Stomach (tissue), 9 donors: ENCODE data around the gene CYP21A2. TPM values are rescaled to one million over a fixed set of nuclear protein-coding genes. Genes with fewer than 3 reads are reported as not detected.
"Not testable (repeated sequence)": the region's sequence is repeated elsewhere in the genome, so short reads cannot be mapped to it uniquely, and the experiment has no call there.

ENCODE experiments used
- DNase-seq, 2 donors: peaks; one replicate each; pipeline versions ENCODE4 v3.0.0 to v3.0.0-alpha.2; 2013 to 2019
- H3K27ac ChIP-seq, 5 donors: fragments of 200-600 bp in 4 of 5; sonication (generic) in 4 of 5; one replicate each; pipeline ENCODE4 v1.5.1; 2013 to 2019; ENCODE audit warnings: mild to moderate bottlenecking in 1 of 5, moderate library complexity in 1 of 5
- H3K27me3 ChIP-seq, 3 donors: fragments of 200-600 bp; sonication (generic); one replicate each; pipeline ENCODE4 v1.5.1; 2017 to 2019; ENCODE audit warnings: mixed run types in 1 of 3
- H3K36me3 ChIP-seq, 4 donors: fragments of 200-600 bp; sonication (generic); 1 replicate in 3 of 4; 2 replicates in 1 of 4; pipeline ENCODE4 v1.5.1; 2016 to 2019
- H3K4me1 ChIP-seq, 4 donors: fragments of 200-600 bp; sonication (generic); one replicate each; pipeline ENCODE4 v1.5.1; 2016 to 2019
- H3K4me3 ChIP-seq, 4 donors: fragments of 200-600 bp; sonication (generic) in 3 of 4; one replicate each; pipeline ENCODE4 v1.5.1; 2016 to 2019; ENCODE audit warnings: mild to moderate bottlenecking in 1 of 4
- H3K9me3 ChIP-seq, 4 donors: fragments of 200-600 bp; sonication (generic); one replicate each; pipeline ENCODE4 v1.5.1; 2016 to 2019
- CTCF ChIP-seq, 7 experiments: fragments of 450-650 bp in 4 of 7; fragments of 200-600 bp in 3 of 7; sonication (generic) in 3 of 7; IDR thresholded peaks; one replicate each; pipeline ENCODE4 v1.5.1; 2016 to 2019; ENCODE audit warnings: antibody characterized with exemption in 7 of 7, control low read depth in 2 of 7, mild to moderate bottlenecking in 1 of 7
- EP300 ChIP-seq: sonication (generic); formaldehyde crosslinking; IDR thresholded peaks from one replicate; pipeline ENCODE4 v1.6.1; 2017; ENCODE audit warnings: antibody characterized with exemption
- POLR2A ChIP-seq, 4 donors: fragments of 450-650 bp; IDR thresholded peaks; one replicate each; pipeline ENCODE4 v1.6.1; 2016; ENCODE audit warnings: antibody characterized with exemption in 4 of 4, control low read depth in 2 of 4, mild to moderate bottlenecking in 1 of 4, moderate library complexity in 1 of 4
- POLR2AphosphoS5 ChIP-seq, 3 donors: sonication (generic); formaldehyde crosslinking; IDR thresholded peaks; one replicate each; pipeline ENCODE4 v1.6.1; 2016; ENCODE audit warnings: antibody characterized with exemption in 3 of 3
- WGBS, 5 donors: extraction: QIAGEN DNeasy Blood & Tissue Kit in 3 of 5; methylation state at CpG; one replicate each; pipeline versions ENCODE4 v1.1.5 to v1.1.7; 2013 to 2018; 5-methylcytosine and 5-hydroxymethylcytosine counted together
- intact Hi-C: fragments of 100-400 bp; cut with DNase I; formaldehyde crosslinking; loops from one replicate; pipeline ENCODE4 v1.15.1; 2023; ENCODE audit warnings: low total_unique reads
- polyA plus RNA-seq, 3 donors: library from polyadenylated mRNA; stranded (reverse); fragments of 200-250 nt; gene quantifications; one replicate each; pipeline ENCODE4 v1.2.3, GENCODE V29; 2013
- total RNA-seq, 5 donors: library from RNA; depleted of rRNA; stranded (reverse); fragments of >200 nt; gene quantifications; one replicate each; pipeline versions ENCODE4 v1.1.0 to v1.2.3, GENCODE V29; 2014 to 2016
- donor health status: healthy with polysubstance abuse.
- donor health status: Bipolar disorder and iron deficiency.
- donor health status: healthy.

Gene CYP21A2
- total and polyA plus RNA-seq, 8 donors: 1.3 to 23.8 (median 1.4) TPM; not detected in 5

- no peaks in the 10 kb centered on the region for H3K9me3 ChIP-seq
- intact Hi-C loops: no loop called here
- peaks cover 0 to 8% (median 4%) of the 10 kb centered on the region in 4 donors for H3K36me3 ChIP-seq
- 45 to 58% (median 49%) methylated on average over 29 to 42 of the region's 42 CpGs for WGBS, 5 donors
- H3K27me3 ChIP-seq: no peaks in the 10 kb centered on the region
- peak overlapping the region in 4 of 5 donors; percentile 67 to 84 (median 79) for H3K27ac ChIP-seq
- H3K4me1 ChIP-seq: peaks cover 8 to 30% (median 19%) of the 10 kb centered on the region in 4 donors
- TF ChIP-seq CTCF (IDR thresholded peaks at IDR 0.05) (peak in 6 of 7 experiments; percentile 25 to 91 (median 84)), EP300 (no peak), POLR2AphosphoS5 (IDR thresholded peaks at IDR 0.05) (peak in 1 of 3 donors; percentile 25)
- DNase-seq: peak; percentile 80 to 85
- H3K4me3 ChIP-seq: no peak overlapping the region
Measured at GRCh38 chr6:32047855-32048766, 9.9 kb downstream of the CYP21A2 start.

GRCh38 chr6:32049149-32049548 lies 10.9 kb downstream of the CYP21A2 start:
- H3K4me3 ChIP-seq, DNase-seq, H3K9me3 ChIP-seq, H3K27me3 ChIP-seq, intact Hi-C loops: not testable (repeated sequence)
- Histone ChIP-seq H3K36me3 (peaks cover 0 to 13% (median 5%) of the 10 kb centered on the region in 4 donors), H3K27ac (peak overlapping the region in 1 of 5 donors; percentile 24), H3K4me1 (peaks cover 8 to 30% (median 19%) of the 10 kb centered on the region in 4 donors)
- 95 to 98% (median 96%) methylated on average over 13 to 21 of the region's 21 CpGs for WGBS, 5 donors

- H3K27me3 ChIP-seq, H3K4me3 ChIP-seq, intact Hi-C loops, H3K9me3 ChIP-seq, DNase-seq: not testable (repeated sequence)
- Histone ChIP-seq H3K27ac (peak overlapping the region in 1 of 5 donors; percentile 24), H3K4me1 (peaks cover 8 to 30% (median 19%) of the 10 kb centered on the region in 4 donors), H3K36me3 (peaks cover 0 to 13% (median 6%) of the 10 kb centered on the region in 4 donors)
- WGBS, 5 donors: 86 to 95% (median 93%) methylated on average over 6 to 9 of the region's 11 CpGs
Measured at GRCh38 chr6:32049736-32050135, 11.5 kb downstream of the CYP21A2 start.

- no peak overlapping the region for H3K27ac ChIP-seq
- no peak for DNase-seq
- intact Hi-C loops: no loop called here
- TF ChIP-seq EP300 (no peak), POLR2A (IDR thresholded peaks at IDR 0.05) (no peak), POLR2AphosphoS5 (IDR thresholded peaks at IDR 0.05) (no peak), CTCF (IDR thresholded peaks at IDR 0.05) (no peak)
- WGBS, 5 donors: 58 to 71% (median 63%) methylated on average over 5 of the region's 5 CpGs
- no peaks in the 10 kb centered on the region for H3K9me3 ChIP-seq
- H3K36me3 ChIP-seq: peaks cover 0 to 20% (median 8%) of the 10 kb centered on the region in 4 donors
- peaks cover 8 to 30% (median 19%) of the 10 kb centered on the region in 4 donors for H3K4me1 ChIP-seq
- H3K27me3 ChIP-seq: no peaks in the 10 kb centered on the region
- no peak overlapping the region for H3K4me3 ChIP-seq
Measured at GRCh38 chr6:32050562-32050961, 12.3 kb downstream of the CYP21A2 start.

- H3K4me3 ChIP-seq, H3K27ac ChIP-seq, DNase-seq, intact Hi-C loops, H3K9me3 ChIP-seq, H3K27me3 ChIP-seq: not testable (repeated sequence)
- 66 to 87% (median 84%) methylated on average over 12 to 20 of the region's 20 CpGs for WGBS, 5 donors
- Histone ChIP-seq H3K36me3 (peaks cover 0 to 31% (median 12%) of the 10 kb centered on the region in 4 donors), H3K4me1 (peaks cover 8 to 11% (median 10%) of the 10 kb centered on the region in 4 donors)
Measured at GRCh38 chr6:32052626-32053025, 14.4 kb downstream of the CYP21A2 start.

GRCh38 chr6:32053314-32053713 lies 15.1 kb downstream of the CYP21A2 start:
- H3K27ac ChIP-seq, intact Hi-C loops, H3K4me3 ChIP-seq, DNase-seq, H3K9me3 ChIP-seq, H3K27me3 ChIP-seq, H3K4me1 ChIP-seq: not testable (repeated sequence)
- WGBS, 5 donors: 82 to 94% (median 88%) methylated on average over 3 to 13 of the region's 13 CpGs
- peaks cover 0 to 38% (median 17%) of the 10 kb centered on the region in 4 donors for H3K36me3 ChIP-seq

- DNase-seq, H3K27ac ChIP-seq, H3K4me1 ChIP-seq, H3K9me3 ChIP-seq, H3K27me3 ChIP-seq, H3K4me3 ChIP-seq, intact Hi-C loops: not testable (repeated sequence)
- WGBS, 5 donors: 89 to 95% (median 93%) methylated on average over 18 to 21 of the region's 21 CpGs
- peaks cover 0 to 42% (median 22%) of the 10 kb centered on the region in 4 donors for H3K36me3 ChIP-seq
Measured at GRCh38 chr6:32055756-32056155, 17.5 kb downstream of the CYP21A2 start.
